Nephron (organoid): ENCODE data around the gene CLASP2.
A peak's percentile ranks its signal among the peaks of the same experiment; 100 is the strongest.
"Not testable (repeated sequence)": the region's sequence is repeated elsewhere in the genome, so short reads cannot be mapped to it uniquely, and the experiment has no call there.

Experiments used
- H3K27ac Mint-ChIP-seq, 3 experiments: 2 replicates each; pipeline ENCODE4 v1.8.0; 2020; ENCODE audit warnings: mixed read lengths in 3 of 3, mild to moderate bottlenecking in 2 of 3, moderate library complexity in 1 of 3
- H3K27me3 Mint-ChIP-seq: 2 replicates; pipeline ENCODE4 v1.8.0; 2021; ENCODE audit warnings: low read depth, mild to moderate bottlenecking, moderate library complexity, mixed read lengths
- H3K36me3 Mint-ChIP-seq: 2 replicates; pipeline ENCODE4 v1.8.0; 2020; ENCODE audit warnings: low read depth, mixed read lengths
- H3K4me1 Mint-ChIP-seq: 2 replicates; pipeline ENCODE4 v1.8.0; 2020; ENCODE audit warnings: mixed read lengths
- H3K4me3 Mint-ChIP-seq, 3 experiments: 2 replicates each; pipeline ENCODE4 v1.8.0; 2020; ENCODE audit warnings: mild to moderate bottlenecking in 3 of 3, mixed read lengths in 3 of 3, moderate library complexity in 2 of 3
- H3K9me3 Mint-ChIP-seq: 2 replicates; pipeline ENCODE4 v1.8.0; 2020; ENCODE audit warnings: mixed read lengths
- TF ChIP-seq, protein P1 (sequence below), 3 experiments: fragments of 200-600 bp; sonication (generic); IDR thresholded peaks; one replicate each; pipeline ENCODE4 v1.5.0; 2021; ENCODE audit warnings: antibody characterized with exemption in 3 of 3; ENCODE audit not compliant: unreplicated experiment in 3 of 3

The CLASP2 gene

DNA sequence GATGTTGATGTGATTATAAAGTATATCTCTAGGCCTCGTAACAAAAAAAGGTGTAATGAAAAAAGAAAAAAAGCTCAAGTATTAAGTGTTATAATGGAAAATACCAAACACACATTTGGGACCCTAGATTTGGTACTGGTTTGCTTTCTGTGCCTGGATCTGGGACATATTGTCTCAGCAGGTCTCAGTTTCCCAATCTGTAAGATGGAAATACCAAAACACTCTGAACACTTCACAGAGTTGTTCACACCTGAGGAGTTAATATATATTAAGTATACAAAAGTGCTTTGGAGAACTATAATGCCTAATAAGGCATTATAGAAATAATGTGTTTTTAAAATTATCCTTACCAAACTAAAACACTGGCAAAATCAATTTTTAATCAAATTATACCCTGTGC, 60.0 kb downstream of the CLASP2 start:
- TF ChIP-seq, protein P1, sequence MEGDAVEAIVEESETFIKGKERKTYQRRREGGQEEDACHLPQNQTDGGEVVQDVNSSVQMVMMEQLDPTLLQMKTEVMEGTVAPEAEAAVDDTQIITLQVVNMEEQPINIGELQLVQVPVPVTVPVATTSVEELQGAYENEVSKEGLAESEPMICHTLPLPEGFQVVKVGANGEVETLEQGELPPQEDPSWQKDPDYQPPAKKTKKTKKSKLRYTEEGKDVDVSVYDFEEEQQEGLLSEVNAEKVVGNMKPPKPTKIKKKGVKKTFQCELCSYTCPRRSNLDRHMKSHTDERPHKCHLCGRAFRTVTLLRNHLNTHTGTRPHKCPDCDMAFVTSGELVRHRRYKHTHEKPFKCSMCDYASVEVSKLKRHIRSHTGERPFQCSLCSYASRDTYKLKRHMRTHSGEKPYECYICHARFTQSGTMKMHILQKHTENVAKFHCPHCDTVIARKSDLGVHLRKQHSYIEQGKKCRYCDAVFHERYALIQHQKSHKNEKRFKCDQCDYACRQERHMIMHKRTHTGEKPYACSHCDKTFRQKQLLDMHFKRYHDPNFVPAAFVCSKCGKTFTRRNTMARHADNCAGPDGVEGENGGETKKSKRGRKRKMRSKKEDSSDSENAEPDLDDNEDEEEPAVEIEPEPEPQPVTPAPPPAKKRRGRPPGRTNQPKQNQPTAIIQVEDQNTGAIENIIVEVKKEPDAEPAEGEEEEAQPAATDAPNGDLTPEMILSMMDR (IDR thresholded peaks at IDR 0.05; ENCODE audit: unreplicated experiment in 3 of 3) = no peak
- H3K27me3 Mint-ChIP-seq = no peaks in the 10 kb centered on the region
- no peaks in the 10 kb centered on the region for H3K36me3 Mint-ChIP-seq
- peak overlapping the region; percentile 31 to 85 (median 40) for H3K27ac Mint-ChIP-seq
- H3K9me3 Mint-ChIP-seq = no peaks in the 10 kb centered on the region
- H3K4me3 Mint-ChIP-seq = peak overlapping the region; percentile 41 to 92 (median 91)
- H3K4me1 Mint-ChIP-seq = peaks cover 37% of the 10 kb centered on the region

DNA sequence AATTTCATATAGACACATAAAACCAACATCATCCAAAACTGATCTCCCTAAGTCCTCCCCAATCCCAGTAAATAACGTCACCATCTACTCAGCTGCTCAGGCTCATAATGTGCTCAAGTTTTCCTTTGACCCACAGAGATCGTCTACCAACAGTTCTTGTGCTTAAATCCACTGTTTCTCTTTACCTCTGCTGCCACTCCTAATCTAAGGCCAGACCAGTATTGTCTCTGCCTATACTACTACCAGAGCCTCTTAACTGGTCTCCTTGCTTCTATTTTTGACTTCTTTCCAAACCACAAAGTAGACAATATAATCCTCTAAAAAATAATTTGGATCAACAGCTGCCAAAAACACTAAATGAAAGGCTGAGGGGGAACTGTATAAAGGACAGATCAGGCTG, 65.3 kb downstream of the CLASP2 start:
- TF ChIP-seq, protein P1 (IDR thresholded peaks at IDR 0.05; ENCODE audit: unreplicated experiment in 3 of 3) = no peak
- H3K27ac Mint-ChIP-seq = peak overlapping the region in 1 of 3 experiments; percentile 15
- no peaks in the 10 kb centered on the region for H3K9me3 Mint-ChIP-seq
- no peak overlapping the region for H3K4me3 Mint-ChIP-seq
- peaks cover 12% of the 10 kb centered on the region for H3K4me1 Mint-ChIP-seq
- H3K36me3 Mint-ChIP-seq = no peaks in the 10 kb centered on the region
- H3K27me3 Mint-ChIP-seq = no peaks in the 10 kb centered on the region

DNA sequence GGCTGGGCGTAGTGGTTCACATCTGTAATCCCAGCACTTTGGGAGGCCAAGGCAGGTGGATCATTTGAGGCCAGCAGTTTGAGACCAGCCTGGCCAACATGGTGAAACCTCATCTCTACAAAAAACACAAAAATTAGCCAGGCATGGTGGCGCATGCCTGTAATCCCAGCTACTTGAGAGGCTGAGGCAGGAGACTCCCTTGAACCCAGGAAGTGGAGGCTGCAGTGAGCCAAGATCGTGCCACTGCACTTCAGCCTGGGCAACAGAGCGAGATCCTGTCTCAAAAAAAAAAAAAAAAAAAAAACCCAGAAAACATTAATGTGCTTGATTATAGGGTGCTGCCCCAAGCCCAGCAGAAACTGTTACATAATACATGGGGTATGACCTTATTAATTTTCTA, 67.0 kb downstream of the CLASP2 start:
- not testable (repeated sequence) for H3K9me3 Mint-ChIP-seq, H3K4me3 Mint-ChIP-seq, H3K4me1 Mint-ChIP-seq, H3K27me3 Mint-ChIP-seq, H3K36me3 Mint-ChIP-seq, H3K27ac Mint-ChIP-seq

DNA sequence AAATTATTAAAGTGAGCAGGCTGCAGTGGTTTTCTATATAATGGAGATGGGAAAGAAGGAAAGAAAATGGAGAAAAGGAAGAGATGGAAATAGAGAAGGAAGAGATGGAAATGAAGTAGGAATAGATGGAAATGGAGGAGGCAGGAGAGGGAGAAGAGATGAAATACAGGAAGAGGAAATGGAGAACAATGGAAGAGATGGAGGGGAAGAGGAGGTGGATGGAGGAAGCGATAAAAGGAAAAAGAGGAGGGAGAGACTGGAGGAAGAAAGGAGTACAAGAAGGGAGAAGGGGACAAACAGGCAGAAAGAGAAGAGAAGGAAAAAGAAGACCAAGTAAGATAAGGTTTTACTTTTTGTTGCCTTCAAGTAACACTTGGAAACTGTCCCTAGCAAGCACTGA, 67.6 kb downstream of the CLASP2 start:
- H3K36me3 Mint-ChIP-seq = no peaks in the 10 kb centered on the region
- TF ChIP-seq, protein P1 (IDR thresholded peaks at IDR 0.05; ENCODE audit: unreplicated experiment in 3 of 3) = no peak
- no peak overlapping the region for H3K4me3 Mint-ChIP-seq
- H3K27ac Mint-ChIP-seq = no peak overlapping the region
- H3K27me3 Mint-ChIP-seq = no peaks in the 10 kb centered on the region
- no peaks in the 10 kb centered on the region for H3K9me3 Mint-ChIP-seq
- H3K4me1 Mint-ChIP-seq = peaks cover 7% of the 10 kb centered on the region

DNA sequence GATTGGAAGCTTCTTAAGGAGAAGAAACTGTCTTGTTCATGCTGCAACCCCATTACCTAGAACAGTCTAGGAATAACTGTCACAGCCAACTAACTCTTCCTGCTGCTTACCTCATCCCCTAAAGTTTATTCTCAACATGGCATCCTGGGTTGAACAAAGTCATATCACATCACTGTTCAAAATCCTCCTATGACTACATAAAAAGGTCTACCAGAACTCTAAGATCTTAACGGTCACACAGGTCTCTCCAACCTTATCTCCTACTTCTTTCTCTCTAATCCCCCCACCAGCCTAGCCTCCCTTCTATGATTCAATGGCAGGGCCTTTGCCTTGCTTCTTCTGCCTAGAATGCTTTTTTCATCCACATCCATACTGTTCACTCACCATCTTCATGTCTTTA, 69.3 kb downstream of the CLASP2 start:
- H3K27me3 Mint-ChIP-seq = no peaks in the 10 kb centered on the region
- no peak overlapping the region for H3K27ac Mint-ChIP-seq
- peaks cover 7% of the 10 kb centered on the region for H3K4me1 Mint-ChIP-seq
- H3K36me3 Mint-ChIP-seq = no peaks in the 10 kb centered on the region
- TF ChIP-seq, protein P1 (IDR thresholded peaks at IDR 0.05; ENCODE audit: unreplicated experiment in 3 of 3) = no peak
- H3K9me3 Mint-ChIP-seq = no peaks in the 10 kb centered on the region
- H3K4me3 Mint-ChIP-seq = no peak overlapping the region

DNA sequence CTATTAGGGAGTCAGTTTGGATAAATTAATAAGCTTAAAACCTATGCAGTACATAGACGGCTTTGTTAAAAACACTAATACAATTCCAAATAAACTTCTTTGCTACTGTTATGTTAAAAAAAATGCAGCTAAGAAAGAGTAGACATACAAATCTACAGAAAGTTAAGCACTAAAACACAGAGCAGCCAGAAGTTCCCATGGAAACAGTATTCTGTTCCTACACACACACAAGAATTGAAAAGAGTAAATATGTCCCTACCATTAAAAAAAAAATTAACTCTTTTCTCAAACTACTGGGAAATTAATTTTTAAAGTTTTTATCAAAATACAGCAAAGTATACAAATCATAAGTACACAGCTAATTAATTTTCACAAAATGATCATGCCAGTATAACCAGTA, 71.6 kb downstream of the CLASP2 start:
- no peaks in the 10 kb centered on the region for H3K4me1 Mint-ChIP-seq
- no peak overlapping the region for H3K27ac Mint-ChIP-seq
- no peaks in the 10 kb centered on the region for H3K27me3 Mint-ChIP-seq
- no peaks in the 10 kb centered on the region for H3K9me3 Mint-ChIP-seq
- TF ChIP-seq, protein P1 (IDR thresholded peaks at IDR 0.05; ENCODE audit: unreplicated experiment in 3 of 3) = no peak
- no peaks in the 10 kb centered on the region for H3K36me3 Mint-ChIP-seq
- H3K4me3 Mint-ChIP-seq = no peak overlapping the region
